ENCODE data around the gene AK4. TPM values are rescaled to one million over a fixed set of nuclear protein-coding genes. Genes with fewer than 3 reads are reported as not detected.

AK4 gene
- total and polyA plus RNA-seq, 2 of the 4 experiments (the other 2 are of a cell fraction) = 12.4 to 30.3 TPM

- Histone ChIP-seq H3K4ac (ENCODE audit: low read depth, low read length) (no peak overlapping the region), H3K79me1 (ENCODE audit: low read depth in 1 of 2, low read length in 2 of 2) (peaks cover 0 to 29% of the 10 kb centered on the region in 2 experiments; a peak in 2 of 4 replicates), H2AFZ (replicated peaks; ENCODE audit: low read length, poor library complexity) (no peak overlapping the region), H2BK5ac (ENCODE audit: low read depth, low read length, poor library complexity, severe bottlenecking) (no peak overlapping the region), H3K56ac (ENCODE audit: extremely low read depth, insufficient read depth, low read length) (no peak overlapping the region), H2AK5ac (ENCODE audit: low read depth, low read length) (no peak overlapping the region; the same call in 1 of the 2 replicates), H2BK20ac (ENCODE audit: low read depth, low read length) (no peak overlapping the region), H3K23ac (ENCODE audit: low read depth, low read length) (no peak overlapping the region), H3K4me1 (ENCODE audit: control insufficient read depth, insufficient read depth, low read length) (peaks cover 11% of the 10 kb centered on the region; the same call in 1 of the 2 replicates), H3K4me2 (ENCODE audit: low read depth, low read length) (no peak overlapping the region), H3K18ac (ENCODE audit: low read depth, low read length) (no peak overlapping the region), H2BK15ac (ENCODE audit: low read depth, low read length) (no peak overlapping the region), H3K27ac (ENCODE audit: insufficient read depth, low read length) (no peak overlapping the region), H3K14ac (replicated peaks; ENCODE audit: low read depth, low read length) (no peak overlapping the region), H2AK9ac (replicated peaks; ENCODE audit: low read depth, low read length, poor library complexity) (no peak overlapping the region), H3K9me1 (ENCODE audit: insufficient read depth, low read length) (no peaks in the 10 kb centered on the region), H4K91ac (ENCODE audit: insufficient read depth, low read depth, low read length) (no peak overlapping the region), H2BK120ac (ENCODE audit: low read depth, low read length) (no peak overlapping the region), H4K20me1 (ENCODE audit: insufficient read depth, low read length) (peaks cover 11% of the 10 kb centered on the region), H3K27me3 (ENCODE audit: control insufficient read depth, insufficient read depth, low read length) (peaks cover 4% of the 10 kb centered on the region; the same call in 1 of the 2 replicates), H3K36me3 (ENCODE audit: control insufficient read depth, insufficient read depth, low read length) (no peaks in the 10 kb centered on the region; the same call in 1 of the 2 replicates), H3K9me3 (ENCODE audit: control insufficient read depth, insufficient read depth, low read length) (no peaks in the 10 kb centered on the region), H3K4me3 (ENCODE audit: insufficient read depth, low read depth, low read length) (no peak overlapping the region), H4K5ac (ENCODE audit: low read depth, low read length) (no peak overlapping the region), H3K9ac (ENCODE audit: low read depth, low read length) (no peak overlapping the region), H4K8ac (ENCODE audit: low read depth in 2 of 2, low read length in 2 of 2) (no peak overlapping the region)
- intact Hi-C loops (cut with micrococcal nuclease) (no loop called here), dilution Hi-C loops (cut with HindIII; ENCODE audit: low sequenced_read_pairs, unreplicated experiment) (no loop called here), in situ Hi-C loops (cut with MboI; ENCODE audit: low sequenced_read_pairs) (no loop called here)
- ChIA-PET CTCF (no interaction called here), POLR2A (ENCODE audit: unreplicated experiment) (no interaction called here)
- DNase-seq = no peak
- WGBS, 2 experiments (ENCODE audit: extremely low coverage in 2 of 2, insufficient read length in 1 of 2) = 100% methylated on average over 1 of the region's 3 CpGs; no CpG with 5 or more reads in 1 of the 2 experiments
- no TSS peak for BruUV-seq (replicated peaks)
- TF ChIP-seq SMC3 (IDR thresholded peaks at IDR 0.05; ENCODE audit: low read depth, low read length) (no peak), MXI1 (IDR thresholded peaks at IDR 0.05; ENCODE audit: borderline replicate concordance, low read depth, low read length) (no peak), RCOR1 (IDR thresholded peaks at IDR 0.05; ENCODE audit: insufficient replicate concordance, low read length) (no peak), BHLHE40 (IDR thresholded peaks at IDR 0.05; ENCODE audit: low read depth, low read length) (no peak), MAFK (IDR thresholded peaks at IDR 0.05; ENCODE audit: low read depth, low read length) (no peak), USF2 (IDR thresholded peaks at IDR 0.05; ENCODE audit: low read depth, low read length) (no peak), RAD21 (IDR thresholded peaks at IDR 0.05; ENCODE audit: low read length) (no peak), NFE2L2 (IDR thresholded peaks at IDR 0.05; ENCODE audit: low read depth, low read length) (no peak), MAZ (IDR thresholded peaks at IDR 0.05; ENCODE audit: borderline replicate concordance, low read depth, low read length) (no peak), CHD1 (IDR thresholded peaks at IDR 0.05; ENCODE audit: low read depth, low read length) (no peak), RFX5 (IDR thresholded peaks at IDR 0.05; ENCODE audit: low read depth, low read length) (no peak), FOS (IDR thresholded peaks at IDR 0.05; ENCODE audit: low read depth, low read length) (no peak), POLR2A (IDR thresholded peaks at IDR 0.05; ENCODE audit: low read depth, low read length) (no peak)
- ATAC-seq (ENCODE audit: low read depth) = no peak
Measured at GRCh38 chr1:65176591-65176990, 28.6 kb downstream of the AK4 start.

All from IMR-90 (cell line).